Uterus (tissue), 4 donors: ENCODE measurements around the gene ADH1C. TPM values are rescaled to one million over a fixed set of nuclear protein-coding genes. Genes with fewer than 3 reads are reported as not detected.
A peak's percentile ranks its signal among the peaks of the same experiment; 100 is the strongest.
"Not testable (repeated sequence)": the region's sequence is repeated elsewhere in the genome, so short reads cannot be mapped to it uniquely, and the experiment has no call there.

Experiments used
- DNase-seq, 2 donors: peaks; one replicate each; pipeline ENCODE4 v3.0.0-alpha.2; 2019 to 2020
- H3K27ac ChIP-seq, 2 donors: fragments of 200-600 bp; sonication (generic); 1 replicate in 1 of 2; 2 replicates in 1 of 2; pipeline ENCODE4 v1.5.1; 2016 to 2018
- H3K27me3 ChIP-seq, 2 donors: fragments of 200-600 bp; sonication (generic); one replicate each; pipeline ENCODE4 v1.5.1; 2018 to 2019; ENCODE audit warnings: control low read depth in 1 of 2
- H3K36me3 ChIP-seq, 2 donors: fragments of 200-600 bp; sonication (generic); one replicate each; pipeline ENCODE4 v1.5.1; 2019; ENCODE audit warnings: control low read depth in 1 of 2
- H3K4me1 ChIP-seq, 2 donors: fragments of 200-600 bp; sonication (generic); one replicate each; pipeline ENCODE4 v1.5.1; 2018 to 2019; ENCODE audit warnings: control low read depth in 1 of 2
- H3K4me3 ChIP-seq, 2 donors: fragments of 200-600 bp; sonication (generic); 1 replicate in 1 of 2; 2 replicates in 1 of 2; pipeline ENCODE4 v1.5.1; 2018 to 2019; ENCODE audit warnings: mild to moderate bottlenecking in 1 of 2
- H3K9me3 ChIP-seq, 2 donors: fragments of 200-600 bp; sonication (generic); one replicate each; pipeline ENCODE4 v1.5.1; 2019; ENCODE audit warnings: control low read depth in 1 of 2
- POLR2A ChIP-seq, 2 donors: fragments of 450-650 bp; IDR thresholded peaks; one replicate each; pipeline ENCODE4 v1.6.1; 2016; ENCODE audit warnings: antibody characterized with exemption in 2 of 2, mild to moderate bottlenecking in 1 of 2, moderate library complexity in 1 of 2
- intact Hi-C: fragments of 100-400 bp; cut with DNase I; formaldehyde crosslinking; loops from one replicate; pipeline ENCODE4 v1.15.1; 2023; ENCODE audit warnings: low total_unique reads
- total RNA-seq, 4 donors: library from RNA; depleted of rRNA in 3 of 4; stranded (reverse); fragments of >200 nt in 3 of 4; gene quantifications; one replicate each; pipeline versions ENCODE4 v1.1.0 to v1.2.4, GENCODE V29; 2014 to 2023
- TF ChIP-seq, protein P1 (sequence below), 4 experiments: fragments of 200-600 bp in 2 of 4; fragments of 450-650 bp in 2 of 4; sonication (generic) in 2 of 4; IDR thresholded peaks; one replicate each; pipeline ENCODE4 v1.5.1; 2016 to 2019; ENCODE audit warnings: antibody characterized with exemption in 4 of 4, mild to moderate bottlenecking in 2 of 4, moderate library complexity in 1 of 4
- donor health status: DM: yes; HTN: yes; CAD: no.

Gene ADH1C
- total RNA-seq, 4 donors from 2014 or later: 0.29 to 4.7 (median 2.3) TPM

- no peaks in the 10 kb centered on the region for H3K9me3 ChIP-seq
- no peak overlapping the region for H3K4me3 ChIP-seq
- H3K4me1 ChIP-seq: no peaks in the 10 kb centered on the region
- intact Hi-C loops: no loop called here
- no peaks in the 10 kb centered on the region for H3K27me3 ChIP-seq
- TF ChIP-seq, protein P1, sequence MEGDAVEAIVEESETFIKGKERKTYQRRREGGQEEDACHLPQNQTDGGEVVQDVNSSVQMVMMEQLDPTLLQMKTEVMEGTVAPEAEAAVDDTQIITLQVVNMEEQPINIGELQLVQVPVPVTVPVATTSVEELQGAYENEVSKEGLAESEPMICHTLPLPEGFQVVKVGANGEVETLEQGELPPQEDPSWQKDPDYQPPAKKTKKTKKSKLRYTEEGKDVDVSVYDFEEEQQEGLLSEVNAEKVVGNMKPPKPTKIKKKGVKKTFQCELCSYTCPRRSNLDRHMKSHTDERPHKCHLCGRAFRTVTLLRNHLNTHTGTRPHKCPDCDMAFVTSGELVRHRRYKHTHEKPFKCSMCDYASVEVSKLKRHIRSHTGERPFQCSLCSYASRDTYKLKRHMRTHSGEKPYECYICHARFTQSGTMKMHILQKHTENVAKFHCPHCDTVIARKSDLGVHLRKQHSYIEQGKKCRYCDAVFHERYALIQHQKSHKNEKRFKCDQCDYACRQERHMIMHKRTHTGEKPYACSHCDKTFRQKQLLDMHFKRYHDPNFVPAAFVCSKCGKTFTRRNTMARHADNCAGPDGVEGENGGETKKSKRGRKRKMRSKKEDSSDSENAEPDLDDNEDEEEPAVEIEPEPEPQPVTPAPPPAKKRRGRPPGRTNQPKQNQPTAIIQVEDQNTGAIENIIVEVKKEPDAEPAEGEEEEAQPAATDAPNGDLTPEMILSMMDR (IDR thresholded peaks at IDR 0.05): no peak
- TF ChIP-seq POLR2A (IDR thresholded peaks at IDR 0.05): no peak
- DNase-seq: no peak
- H3K36me3 ChIP-seq: no peaks in the 10 kb centered on the region
- peak overlapping the region; percentile 20 to 57 for H3K27ac ChIP-seq
Observed at GRCh38 chr4:99329876-99330275, 22.7 kb downstream of the ADH1C start.

DNA sequence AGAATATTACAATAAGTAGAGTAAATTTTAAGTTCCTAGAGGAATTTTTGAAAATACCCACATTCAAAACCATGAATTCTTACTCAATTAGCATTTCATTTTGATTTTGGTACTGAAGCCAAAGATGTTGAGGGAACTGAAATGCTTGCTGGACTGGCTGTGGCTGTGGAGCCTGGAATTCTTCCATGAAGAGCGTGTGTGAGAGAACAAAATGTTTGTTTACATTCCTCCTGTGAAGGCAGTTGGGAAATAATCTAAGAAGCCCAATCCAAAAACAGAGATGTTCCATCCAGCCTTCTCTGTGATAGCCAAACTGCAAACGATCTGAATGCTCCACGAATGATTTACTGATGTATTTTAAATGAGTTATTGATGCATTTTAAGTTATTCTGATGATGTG, 27.6 kb downstream of the ADH1C start:
- Histone ChIP-seq H3K4me3 (no peak overlapping the region), H3K36me3 (no peaks in the 10 kb centered on the region), H3K9me3 (no peaks in the 10 kb centered on the region), H3K27me3 (no peaks in the 10 kb centered on the region), H3K27ac (peak overlapping the region; percentile 72 to 87), H3K4me1 (peaks cover 0 to 6% of the 10 kb centered on the region in 2 donors)
- DNase-seq: peak; percentile 77 to 90
- intact Hi-C loops: no loop called here
- TF ChIP-seq POLR2A (IDR thresholded peaks at IDR 0.05): no peak
- TF ChIP-seq, protein P1 (IDR thresholded peaks at IDR 0.05): no peak

- TF ChIP-seq POLR2A (IDR thresholded peaks at IDR 0.05): no peak
- TF ChIP-seq, protein P1 (IDR thresholded peaks at IDR 0.05): no peak
Observed at GRCh38 chr4:99324361-99324760, 28.2 kb downstream of the ADH1C start.

GRCh38 chr4:99323756-99324155, 28.8 kb downstream of the ADH1C start:
- peak in 1 of 2 donors; percentile 72 for DNase-seq
- Histone ChIP-seq H3K27me3 (no peaks in the 10 kb centered on the region), H3K4me1 (peaks cover 0 to 6% of the 10 kb centered on the region in 2 donors), H3K4me3 (no peak overlapping the region), H3K9me3 (no peaks in the 10 kb centered on the region), H3K27ac (peak overlapping the region; percentile 72 to 87), H3K36me3 (no peaks in the 10 kb centered on the region)
- TF ChIP-seq, protein P1 (IDR thresholded peaks at IDR 0.05): no peak
- no peak for TF ChIP-seq POLR2A (IDR thresholded peaks at IDR 0.05)
- intact Hi-C loops: no loop called here

More at GRCh38 chr4:99324361-99324760, 28.2 kb downstream of the ADH1C start:
- no peak for DNase-seq
- Histone ChIP-seq H3K9me3 (no peaks in the 10 kb centered on the region), H3K4me1 (peaks cover 0 to 6% of the 10 kb centered on the region in 2 donors), H3K4me3 (no peak overlapping the region), H3K27ac (peak overlapping the region; percentile 72 to 87), H3K27me3 (no peaks in the 10 kb centered on the region), H3K36me3 (no peaks in the 10 kb centered on the region)
- intact Hi-C loops: no loop called here

DNA sequence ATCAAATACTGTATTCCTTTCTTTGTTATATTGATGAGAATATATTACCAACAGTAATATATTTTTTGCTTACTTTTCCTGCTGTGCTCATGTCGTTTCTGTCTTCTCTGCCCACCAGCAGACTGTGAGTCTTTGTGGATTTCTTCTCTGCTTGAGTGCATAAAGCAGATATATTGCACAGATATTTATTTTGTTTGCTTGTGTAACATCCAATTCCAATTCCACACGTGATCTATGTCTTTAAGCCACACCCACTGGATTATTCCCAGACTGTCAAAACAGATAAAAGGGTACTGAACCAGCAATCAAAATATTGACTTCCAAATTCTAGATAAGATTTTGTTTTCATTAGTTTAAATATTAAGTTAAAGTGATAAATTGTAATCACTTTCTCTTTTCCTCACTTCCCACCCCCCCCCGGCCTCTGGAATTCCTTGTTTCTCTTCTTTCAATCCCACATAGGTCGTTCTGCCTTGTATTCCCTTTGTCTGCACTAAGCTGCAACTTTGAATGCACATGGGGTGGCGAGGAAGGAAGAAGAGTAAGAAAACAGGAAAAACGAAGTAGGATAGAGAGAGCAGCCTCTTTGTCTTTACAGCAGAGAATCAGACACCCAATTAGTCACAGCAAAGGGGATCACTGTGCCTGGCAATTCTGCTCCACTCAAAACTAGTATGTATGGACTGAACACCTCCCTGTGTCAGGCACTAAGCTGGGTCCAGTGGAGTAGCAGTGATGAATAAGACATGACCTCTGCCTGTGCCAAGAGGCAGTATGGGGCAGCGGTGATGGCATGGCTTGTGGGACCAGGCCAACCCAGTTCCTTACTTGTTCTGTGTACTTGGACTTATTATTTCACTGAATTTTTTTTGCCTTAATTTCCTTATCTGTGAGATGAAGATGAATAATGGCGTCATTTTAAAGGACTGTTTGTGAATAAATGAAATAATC, 31.0 kb downstream of the ADH1C start, which contains the start of gene ADH1B:
ADH1B (minus strand) TSS at position 161 of the 951 bp plus-strand sequence; CDS start at position 91, 70 bp downstream.
- no peak for TF ChIP-seq POLR2A (IDR thresholded peaks at IDR 0.05)
- TF ChIP-seq, protein P1 (IDR thresholded peaks at IDR 0.05): no peak
- peak within 1 kb of the TSS; percentile 18 to 42 for H3K4me3 ChIP-seq
- intact Hi-C loops: no loop called here
- no peak for DNase-seq
- no peaks in the 10 kb centered on the region for H3K36me3 ChIP-seq
- H3K9me3 ChIP-seq: no peaks in the 10 kb centered on the region
- no peaks in the 10 kb centered on the region for H3K27me3 ChIP-seq
- peaks cover 0 to 6% of the 10 kb centered on the region in 2 donors for H3K4me1 ChIP-seq
- peak within 1 kb of the TSS; percentile 72 to 87 for H3K27ac ChIP-seq

GRCh38 chr4:99317811-99318210, 34.7 kb downstream of the ADH1C start:
- H3K36me3 ChIP-seq, intact Hi-C loops, H3K4me1 ChIP-seq, H3K9me3 ChIP-seq, DNase-seq, H3K27me3 ChIP-seq: not testable (repeated sequence)
- H3K4me3 ChIP-seq: peak overlapping the region; percentile 15 to 42
- peak overlapping the region; percentile 56 to 87 for H3K27ac ChIP-seq
